Activated T-cell treated with anti-CD3 and anti-CD28 coated beads for 24 hours (primary cell): ENCODE measurements around the gene SEC24C.
"Not testable (repeated sequence)": the region's sequence is repeated elsewhere in the genome, so short reads cannot be mapped to it uniquely, and the experiment has no call there.

ENCODE experiments used
- DNase-seq: peaks from one replicate; pipeline ENCODE4 v3.0.0-alpha.2; 2020; ENCODE audit warnings: low read depth

The SEC24C gene

GRCh38 chr10:73772281-73773151 lies 28.3 kb downstream of the SEC24C start:
- DNase-seq = peak; percentile 69

- no peak for DNase-seq
Measured at GRCh38 chr10:73773152-73773879, 29.1 kb downstream of the SEC24C start.

- DNase-seq = no peak
Measured at GRCh38 chr10:73774637-73775036, 30.5 kb downstream of the SEC24C start.

- DNase-seq = no peak
Measured at GRCh38 chr10:73779018-73779417, 34.8 kb downstream of the SEC24C start.

GRCh38 chr10:73779539-73780197 lies 35.5 kb downstream of the SEC24C start:
- no peak for DNase-seq

- DNase-seq = no peak
Measured at GRCh38 chr10:73780301-73780700, 36.1 kb downstream of the SEC24C start.

GRCh38 chr10:73780966-73781365 lies 36.8 kb downstream of the SEC24C start:
- DNase-seq = no peak

- no peak for DNase-seq
Measured at GRCh38 chr10:73781548-73781878, 37.3 kb downstream of the SEC24C start.

GRCh38 chr10:73781879-73782748 lies 37.9 kb downstream of the SEC24C start, which contains the start of gene CHCHD1:
TSS of gene CHCHD1 (plus strand) at chr10:73782048. CDS start at chr10:73782076, 28 bp downstream.
- peak; percentile 90 for DNase-seq

- DNase-seq = no peak
Measured at GRCh38 chr10:73782749-73783085, 38.5 kb downstream of the SEC24C start.

GRCh38 chr10:73785211-73785720 lies 41.1 kb downstream of the SEC24C start, which contains the start of gene ZSWIM8:
TSS of gene ZSWIM8 (plus strand) at chr10:73785606. CDS start at chr10:73785879, 273 bp downstream.
- peak; percentile 77 for DNase-seq

GRCh38 chr10:73785721-73786511 lies 41.7 kb downstream of the SEC24C start:
- no peak for DNase-seq

- DNase-seq = no peak
Measured at GRCh38 chr10:73786512-73786885, 42.3 kb downstream of the SEC24C start.

GRCh38 chr10:73787031-73787800 lies 43.0 kb downstream of the SEC24C start:
- not testable (repeated sequence) for DNase-seq

- no peak for DNase-seq
Measured at GRCh38 chr10:73788864-73789658, 44.9 kb downstream of the SEC24C start.

- no peak for DNase-seq
Measured at GRCh38 chr10:73789659-73790055, 45.5 kb downstream of the SEC24C start.

- no peak for DNase-seq
Measured at GRCh38 chr10:73790886-73791625, 46.9 kb downstream of the SEC24C start.

- no peak for DNase-seq
Measured at GRCh38 chr10:73791871-73792400, 47.8 kb downstream of the SEC24C start.
